NT2/D1 (cell line): ENCODE data around the gene ZNF771.

Source experiments
- DNase-seq: peaks from one replicate; pipeline ENCODE4 v3.0.0-alpha.2; 2011; ENCODE audit warnings: low read depth, low spot score
- H3K27me3 ChIP-seq: 2 replicates; pipeline ENCODE4 v1.6.0; 2011; ENCODE audit warnings: mild to moderate bottlenecking; ENCODE audit not compliant: insufficient read length, insufficient read depth
- H3K36me3 ChIP-seq: 2 replicates; pipeline ENCODE4 v1.6.1; 2011; ENCODE audit warnings: mild to moderate bottlenecking, low read length, mixed read lengths; ENCODE audit not compliant: insufficient read depth, insufficient read length
- H3K4me1 ChIP-seq: 2 replicates; pipeline ENCODE4 v1.5.1; 2011; ENCODE audit not compliant: insufficient read depth, insufficient read length
- H3K4me3 ChIP-seq: 2 replicates; pipeline ENCODE4 v1.5.1; 2011; ENCODE audit warnings: low read depth; ENCODE audit not compliant: insufficient read length
- H3K9ac ChIP-seq: 2 replicates; pipeline ENCODE4 v1.6.0; 2011; ENCODE audit warnings: low read depth; ENCODE audit not compliant: insufficient read length
- H3K9me3 ChIP-seq: 2 replicates; pipeline ENCODE4 v1.5.1; 2011; ENCODE audit warnings: mild to moderate bottlenecking, low read length; ENCODE audit not compliant: insufficient read depth
- SUZ12 ChIP-seq: IDR thresholded peaks from 2 replicates; pipeline ENCODE4 v1.6.1; 2011; ENCODE audit not compliant: insufficient read length, insufficient read depth; ENCODE audit errors: extremely low read depth
- YY1 ChIP-seq: IDR thresholded peaks from 2 replicates; pipeline ENCODE4 v1.6.1; 2011; ENCODE audit not compliant: insufficient read length, insufficient read depth
- ZNF274 ChIP-seq: IDR thresholded peaks from 2 replicates; pipeline ENCODE4 v1.6.1; 2011; ENCODE audit warnings: mild to moderate bottlenecking, low read depth, low read length

Gene ZNF771

GRCh38 chr16:30417529-30418349, 10.3 kb downstream of the ZNF771 start:
- peak; percentile 94 for DNase-seq
- H3K27me3 ChIP-seq, result no peaks in the 10 kb centered on the region
- no peaks in the 10 kb centered on the region for H3K9me3 ChIP-seq
- TF ChIP-seq ZNF274, result no peak
- TF ChIP-seq YY1, result no peak
- H3K36me3 ChIP-seq, result peaks cover 48% of the 10 kb centered on the region
- H3K9ac ChIP-seq, result peak overlapping the region; percentile 92
- peak overlapping the region; percentile 60 for H3K4me3 ChIP-seq
- peaks cover 2% of the 10 kb centered on the region for H3K4me1 ChIP-seq

DNA sequence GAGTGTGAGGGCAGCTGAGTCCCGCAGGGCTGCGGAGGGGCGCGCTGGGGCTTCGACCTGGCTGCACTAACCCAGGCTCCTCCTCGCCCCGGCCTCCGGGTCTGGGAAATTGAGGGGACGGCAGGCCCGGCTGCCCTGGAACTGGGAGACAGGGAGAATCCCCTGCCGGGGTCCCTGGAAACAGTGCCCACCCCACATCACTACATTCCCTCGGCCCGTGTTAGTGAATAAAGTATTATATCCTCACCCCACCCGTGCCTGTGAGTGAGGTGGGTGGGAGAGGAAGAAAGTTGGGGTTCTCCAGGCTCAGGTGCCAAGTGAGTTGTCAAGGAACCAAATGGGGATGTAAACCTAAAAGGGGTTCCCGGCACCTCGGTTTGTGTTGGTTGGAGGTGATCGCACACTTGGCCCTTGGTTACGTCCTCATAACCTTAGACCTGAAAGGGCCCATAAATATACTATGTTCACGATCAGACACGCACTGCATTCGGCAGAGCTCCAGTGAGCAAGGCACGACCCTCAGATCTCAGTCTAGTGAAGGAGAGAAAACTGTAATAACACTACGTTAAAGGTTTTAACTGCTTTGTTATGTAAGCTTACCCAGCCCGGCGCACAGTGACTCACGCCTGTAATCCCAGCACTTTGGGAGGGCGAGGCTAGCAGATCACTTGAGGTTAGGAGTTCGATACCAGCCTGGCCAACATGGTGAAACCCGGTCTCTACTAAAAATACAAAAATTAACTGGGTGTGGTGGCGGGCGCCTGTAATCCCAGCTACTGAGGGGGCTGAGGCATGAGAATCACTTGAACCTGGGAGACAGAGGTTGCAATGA, 11.2 kb downstream of the ZNF771 start:
- TF ChIP-seq ZNF274 (no peak), YY1 (no peak), SUZ12 (no peak)
- Histone ChIP-seq H3K4me1 (peaks cover 2% of the 10 kb centered on the region), H3K9ac (peak overlapping the region; percentile 92), H3K4me3 (peak overlapping the region; percentile 60), H3K36me3 (peaks cover 45% of the 10 kb centered on the region), H3K9me3 (no peaks in the 10 kb centered on the region), H3K27me3 (no peaks in the 10 kb centered on the region)
- no peak for DNase-seq

DNA sequence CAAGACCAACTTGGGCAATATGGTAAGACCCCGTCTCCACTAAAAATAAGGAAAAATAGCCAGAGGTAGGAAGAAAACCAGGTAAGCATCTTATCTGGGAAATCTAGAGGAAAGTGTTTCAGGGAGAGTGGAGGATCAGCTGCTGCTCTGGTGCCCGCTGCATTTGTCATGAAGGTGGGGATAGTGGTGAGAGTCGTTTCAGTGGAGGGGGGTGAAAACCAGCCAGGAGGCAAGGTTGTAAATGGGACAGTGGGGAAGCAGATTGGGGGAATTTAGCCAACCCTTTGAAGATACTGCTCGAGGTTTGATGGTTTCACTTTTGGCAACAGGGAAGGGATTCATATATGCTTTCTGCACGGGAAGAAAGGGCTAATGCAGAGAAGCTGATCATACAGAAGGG, 13.6 kb downstream of the ZNF771 start:
- peaks cover 2% of the 10 kb centered on the region for H3K4me1 ChIP-seq
- TF ChIP-seq YY1 (no peak), SUZ12 (no peak), ZNF274 (no peak)
- no peak overlapping the region for H3K9ac ChIP-seq
- no peak for DNase-seq
- H3K4me3 ChIP-seq, result no peak overlapping the region
- H3K9me3 ChIP-seq, result no peaks in the 10 kb centered on the region
- no peaks in the 10 kb centered on the region for H3K27me3 ChIP-seq
- peaks cover 55% of the 10 kb centered on the region for H3K36me3 ChIP-seq

- Histone ChIP-seq H3K9ac (no peak overlapping the region), H3K9me3 (no peaks in the 10 kb centered on the region), H3K4me3 (no peak overlapping the region), H3K4me1 (peaks cover 2% of the 10 kb centered on the region), H3K27me3 (no peaks in the 10 kb centered on the region), H3K36me3 (peaks cover 38% of the 10 kb centered on the region)
- DNase-seq, result no peak
- TF ChIP-seq ZNF274, result no peak
- no peak for TF ChIP-seq SUZ12
- TF ChIP-seq YY1, result no peak
Observed at GRCh38 chr16:30428055-30428454, 20.6 kb downstream of the ZNF771 start.

GRCh38 chr16:30429418-30429677, 21.9 kb downstream of the ZNF771 start:
- Histone ChIP-seq H3K27me3 (no peaks in the 10 kb centered on the region), H3K9ac (peak overlapping the region; percentile 92), H3K4me1 (peaks cover 2% of the 10 kb centered on the region), H3K36me3 (peaks cover 26% of the 10 kb centered on the region), H3K9me3 (no peaks in the 10 kb centered on the region), H3K4me3 (peak overlapping the region; percentile 98)
- no peak for DNase-seq
- TF ChIP-seq ZNF274, result no peak
- TF ChIP-seq SUZ12, result no peak
- no peak for TF ChIP-seq YY1

- Histone ChIP-seq H3K9me3 (no peaks in the 10 kb centered on the region), H3K27me3 (no peaks in the 10 kb centered on the region), H3K36me3 (peaks cover 21% of the 10 kb centered on the region), H3K4me1 (peaks cover 2% of the 10 kb centered on the region), H3K9ac (peak within 1 kb of the TSS; percentile 92), H3K4me3 (peak within 1 kb of the TSS; percentile 98)
- TF ChIP-seq SUZ12, result no peak
- peak; percentile 98 for DNase-seq
Observed at GRCh38 chr16:30429678-30430427, 22.4 kb downstream of the ZNF771 start, which contains the start of gene DCTPP1. Gene DCTPP1, minus strand, starts transcription at chr16:30430030. Its CDS starts 50 bp downstream, at chr16:30429980.

DNA sequence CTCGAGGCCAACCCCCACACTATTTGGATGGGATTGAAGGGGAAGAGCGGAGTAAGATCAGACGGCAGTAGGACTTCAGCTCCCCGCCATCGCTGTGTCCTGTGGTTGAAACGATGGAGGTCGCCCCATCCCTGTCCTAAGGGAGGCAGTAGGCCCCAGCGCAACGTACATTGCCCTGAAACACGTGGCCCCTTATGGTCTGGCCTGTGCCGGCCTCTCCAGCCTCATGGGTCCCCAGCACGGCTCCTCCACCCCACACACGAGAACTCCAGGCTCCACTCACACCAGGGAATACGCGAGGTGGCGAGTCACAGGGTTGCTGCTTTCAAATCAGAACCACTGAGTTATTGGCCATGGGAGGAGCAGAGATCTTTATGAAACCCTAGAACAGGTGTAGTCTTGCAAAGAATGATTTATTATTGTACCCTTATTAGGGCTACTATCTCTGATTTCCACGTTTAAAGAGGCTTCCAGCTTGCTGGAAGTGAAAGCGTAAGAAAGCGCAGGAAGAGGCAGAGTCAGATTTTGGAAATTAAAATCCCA, 23.1 kb downstream of the ZNF771 start:
- DNase-seq, result no peak
- Histone ChIP-seq H3K9me3 (no peaks in the 10 kb centered on the region), H3K36me3 (peaks cover 17% of the 10 kb centered on the region), H3K4me3 (peak overlapping the region; percentile 0), H3K9ac (no peak overlapping the region), H3K27me3 (no peaks in the 10 kb centered on the region), H3K4me1 (peaks cover 2% of the 10 kb centered on the region)
- TF ChIP-seq YY1 (no peak), ZNF274 (no peak), SUZ12 (no peak)
